Measurements from ENCODE around the gene SCGB1C1. TPM values are rescaled to one million over a fixed set of nuclear protein-coding genes. Genes with fewer than 3 reads are reported as not detected.

SCGB1C1 gene
- total and polyA plus RNA-seq, 8 donors = not detected

GRCh38 chr11:211741-212140, 18.9 kb downstream of the SCGB1C1 start:
- Histone ChIP-seq H3K9me3 (no peaks in the 10 kb centered on the region), H3K27me3 (no peaks in the 10 kb centered on the region), H3K27ac (no peak overlapping the region), H3K4me3 (no peak overlapping the region), H3K4me1 (peaks cover 16 to 27% of the 10 kb centered on the region in 2 donors), H3K36me3 (peaks cover 0 to 74% of the 10 kb centered on the region in 2 donors)
- intact Hi-C loops (cut with DNase I) = no loop called here
- no peak for TF ChIP-seq CTCF (IDR thresholded peaks at IDR 0.05)
- DNase-seq (no peak), ATAC-seq (no peak)

GRCh38 chr11:212150-213100, 19.5 kb downstream of the SCGB1C1 start:
- TF ChIP-seq CTCF (IDR thresholded peaks at IDR 0.05) = no peak
- peaks cover 0 to 74% of the 10 kb centered on the region in 2 donors for H3K36me3 ChIP-seq

GRCh38 chr11:213111-213510, 20.2 kb downstream of the SCGB1C1 start:
- ATAC-seq (no peak), DNase-seq (no peak)
- Histone ChIP-seq H3K36me3 (peaks cover 0 to 74% of the 10 kb centered on the region in 2 donors), H3K4me1 (peaks cover 16 to 27% of the 10 kb centered on the region in 2 donors), H3K27me3 (no peaks in the 10 kb centered on the region), H3K27ac (no peak overlapping the region), H3K9me3 (no peaks in the 10 kb centered on the region), H3K4me3 (no peak overlapping the region)
- no peak for TF ChIP-seq CTCF (IDR thresholded peaks at IDR 0.05)
- intact Hi-C loops (cut with DNase I) = no loop called here

More at GRCh38 chr11:212150-213100, 19.5 kb downstream of the SCGB1C1 start:
- H3K9me3 ChIP-seq = no peaks in the 10 kb centered on the region
- H3K4me1 ChIP-seq = peaks cover 16 to 27% of the 10 kb centered on the region in 2 donors
- no peaks in the 10 kb centered on the region for H3K27me3 ChIP-seq
- no peak overlapping the region for H3K27ac ChIP-seq
- intact Hi-C loops (cut with DNase I) = no loop called here
- H3K4me3 ChIP-seq = no peak overlapping the region
- ATAC-seq (no peak), DNase-seq (no peak)

GRCh38 chr11:214083-214482, 21.2 kb downstream of the SCGB1C1 start:
- intact Hi-C loops (cut with DNase I) = no loop called here
- Histone ChIP-seq H3K27ac (no peak overlapping the region), H3K36me3 (peaks cover 0 to 81% of the 10 kb centered on the region in 2 donors), H3K9me3 (no peaks in the 10 kb centered on the region), H3K27me3 (no peaks in the 10 kb centered on the region), H3K4me1 (peaks cover 15 to 26% of the 10 kb centered on the region in 2 donors), H3K4me3 (no peak overlapping the region)
- no peak for TF ChIP-seq CTCF (IDR thresholded peaks at IDR 0.05)
- ATAC-seq (no peak), DNase-seq (no peak)

- Histone ChIP-seq H3K9me3 (no peaks in the 10 kb centered on the region), H3K27me3 (no peaks in the 10 kb centered on the region), H3K27ac (no peak overlapping the region), H3K4me1 (peaks cover 0 to 10% of the 10 kb centered on the region in 2 donors), H3K4me3 (no peak overlapping the region), H3K36me3 (peaks cover 0 to 70% of the 10 kb centered on the region in 2 donors)
- ATAC-seq = peak; percentile 15
- no peak for DNase-seq
- no peak for TF ChIP-seq CTCF (IDR thresholded peaks at IDR 0.05)
- intact Hi-C loops (cut with DNase I) = no loop called here
Measured at GRCh38 chr11:215581-216037, 22.7 kb downstream of the SCGB1C1 start.

All from left lung (tissue), 10 donors.